Measurements from ENCODE around the gene TNN. TPM values are rescaled to one million over a fixed set of nuclear protein-coding genes. Genes with fewer than 3 reads are reported as not detected.
A peak's percentile ranks its signal among the peaks of the same experiment; 100 is the strongest.

Gene TNN
- total RNA-seq, 2 donors from 2014 or later: not detected

DNA sequence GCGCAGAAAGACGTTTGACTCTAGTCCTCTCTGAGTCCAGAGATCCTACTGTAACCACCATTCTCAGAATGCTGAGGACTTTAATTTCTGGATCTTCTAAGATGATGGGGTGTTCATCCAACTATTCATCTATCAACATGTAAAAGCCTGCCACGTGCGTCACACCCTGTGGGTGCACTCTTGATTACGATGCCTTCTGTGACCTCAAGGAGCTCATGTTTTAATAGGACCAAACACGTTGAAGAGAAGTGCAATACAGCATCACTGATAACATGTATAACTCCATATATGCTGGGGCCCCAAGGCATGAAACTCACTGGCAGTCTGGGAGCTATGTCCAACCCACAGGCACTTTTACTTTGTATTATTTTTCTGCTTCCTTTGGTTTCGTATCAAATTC is 105.9 kb downstream of the TNN start:
- DNase-seq (ENCODE audit: low spot score in 2 of 2): no peak
- H3K36me3 Mint-ChIP-seq: peaks cover 0 to 16% of the 10 kb centered on the region in 2 donors
- H3K27ac Mint-ChIP-seq: peak overlapping the region in 1 of 2 donors; percentile 63
- ATAC-seq: no peak
- no peaks in the 10 kb centered on the region for H3K9me3 Mint-ChIP-seq

DNA sequence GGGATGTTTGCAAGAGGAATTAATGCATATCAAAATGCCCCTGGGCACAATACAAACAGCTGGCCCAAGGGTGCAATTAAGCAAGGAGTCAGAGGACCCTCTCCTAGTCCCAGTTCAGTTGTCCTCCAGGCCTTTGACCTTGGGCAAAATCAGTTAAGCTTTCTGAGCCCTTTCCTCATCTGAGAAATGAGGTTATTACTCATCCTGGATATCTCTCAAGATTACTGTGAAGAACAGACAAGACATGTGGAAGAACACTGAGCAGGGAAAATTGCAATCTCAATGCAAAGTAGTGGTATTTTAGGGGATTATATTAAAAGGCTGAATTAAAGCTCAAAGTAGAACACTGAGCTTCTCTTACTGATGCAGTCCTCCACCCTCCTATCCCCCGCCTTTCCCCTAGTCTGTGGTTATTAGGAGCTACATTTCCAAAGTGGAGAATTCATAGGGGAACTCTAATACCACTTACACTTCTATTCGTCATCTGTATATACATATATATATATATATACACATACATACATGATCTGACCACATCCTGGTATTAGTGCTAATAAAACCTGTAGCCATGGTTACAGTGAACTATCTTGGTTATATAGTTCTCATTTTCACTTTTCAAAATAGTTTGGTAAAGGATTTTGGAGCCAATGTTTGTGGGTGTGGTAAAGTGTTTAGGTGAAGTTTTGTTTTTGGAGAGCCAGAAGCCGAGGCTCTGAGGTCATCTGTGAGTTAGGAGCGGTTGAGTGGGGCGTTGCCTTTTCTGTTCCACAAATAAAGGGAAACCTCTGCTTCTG is 106.9 kb downstream of the TNN start:
- H3K9me3 Mint-ChIP-seq: no peaks in the 10 kb centered on the region
- H3K27ac Mint-ChIP-seq: peak overlapping the region in 1 of 2 donors; percentile 17
- DNase-seq (ENCODE audit: low spot score in 2 of 2) (no peak), ATAC-seq (peak in 1 of 2 donors; percentile 55)
- peaks cover 0 to 16% of the 10 kb centered on the region in 2 donors for H3K36me3 Mint-ChIP-seq

DNA sequence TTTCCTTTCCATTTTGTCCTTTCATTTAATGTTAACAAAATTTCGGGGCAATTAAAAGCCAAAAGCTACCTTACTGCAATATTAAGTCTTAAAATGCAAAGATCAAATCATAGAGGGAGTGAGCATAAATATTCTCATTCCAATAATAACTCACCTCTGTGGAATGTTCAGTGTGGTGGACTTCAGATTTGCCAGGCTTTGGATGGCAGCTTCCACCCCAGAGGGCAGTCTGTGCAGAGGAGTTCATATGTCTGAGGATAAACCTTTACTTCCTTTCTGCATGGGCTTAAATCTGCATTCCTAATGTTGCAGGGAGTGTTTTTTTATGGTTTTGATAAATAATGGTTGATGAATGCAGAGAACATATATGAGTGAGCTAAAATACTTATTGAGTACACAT is 108.6 kb downstream of the TNN start:
- no peak for ATAC-seq
- H3K27ac Mint-ChIP-seq: no peak overlapping the region
- peaks cover 0 to 2% of the 10 kb centered on the region in 2 donors for H3K9me3 Mint-ChIP-seq
- H3K36me3 Mint-ChIP-seq: peaks cover 0 to 19% of the 10 kb centered on the region in 2 donors
- no peak for DNase-seq (ENCODE audit: low spot score in 2 of 2)

DNA sequence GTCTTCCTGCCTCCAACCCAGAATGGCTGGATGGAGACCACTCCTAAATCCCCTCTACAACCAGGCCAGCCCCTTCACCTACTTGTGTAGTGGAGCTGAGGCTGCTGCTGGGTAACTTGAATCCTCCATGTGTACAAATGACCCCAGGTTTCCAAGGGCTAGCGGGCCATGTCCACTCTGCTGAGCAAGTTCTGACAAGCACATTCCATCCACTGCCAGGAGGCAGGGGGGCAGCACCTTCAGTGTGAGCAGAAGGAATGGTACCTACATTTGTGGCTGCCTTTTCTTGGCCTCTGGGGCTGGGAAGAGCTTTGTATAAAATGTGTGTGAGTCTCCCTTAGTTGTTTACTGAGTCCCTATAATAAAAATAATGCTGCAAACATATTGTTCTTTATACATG is 110.4 kb downstream of the TNN start:
- Mint-ChIP-seq H3K27ac (no peak overlapping the region), H3K36me3 (peaks cover 0 to 29% of the 10 kb centered on the region in 2 donors), H3K9me3 (peaks cover 0 to 6% of the 10 kb centered on the region in 2 donors)
- DNase-seq (ENCODE audit: low spot score in 2 of 2) (no peak), ATAC-seq (no peak)

DNA sequence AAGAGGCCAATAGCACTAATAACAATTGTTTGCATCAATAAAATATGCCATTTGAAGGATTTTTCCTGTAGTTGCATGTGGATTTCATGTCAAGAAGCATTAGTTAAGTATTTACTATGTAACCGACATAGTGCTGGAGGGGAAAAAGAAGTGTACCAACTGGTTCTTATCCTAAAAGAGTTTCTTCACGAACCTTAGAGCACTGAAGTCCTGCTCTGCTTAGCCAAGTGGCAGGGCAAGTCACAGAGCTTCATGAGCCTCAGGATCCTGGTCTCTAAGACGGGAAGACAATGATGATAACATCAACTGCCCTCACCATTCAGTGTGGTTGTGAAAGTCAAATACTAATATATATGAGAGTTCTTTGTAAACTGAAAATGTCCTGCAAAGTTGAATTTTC is 110.8 kb downstream of the TNN start:
- no peak for ATAC-seq
- Mint-ChIP-seq H3K36me3 (peaks cover 0 to 33% of the 10 kb centered on the region in 2 donors), H3K27ac (no peak overlapping the region)

DNA sequence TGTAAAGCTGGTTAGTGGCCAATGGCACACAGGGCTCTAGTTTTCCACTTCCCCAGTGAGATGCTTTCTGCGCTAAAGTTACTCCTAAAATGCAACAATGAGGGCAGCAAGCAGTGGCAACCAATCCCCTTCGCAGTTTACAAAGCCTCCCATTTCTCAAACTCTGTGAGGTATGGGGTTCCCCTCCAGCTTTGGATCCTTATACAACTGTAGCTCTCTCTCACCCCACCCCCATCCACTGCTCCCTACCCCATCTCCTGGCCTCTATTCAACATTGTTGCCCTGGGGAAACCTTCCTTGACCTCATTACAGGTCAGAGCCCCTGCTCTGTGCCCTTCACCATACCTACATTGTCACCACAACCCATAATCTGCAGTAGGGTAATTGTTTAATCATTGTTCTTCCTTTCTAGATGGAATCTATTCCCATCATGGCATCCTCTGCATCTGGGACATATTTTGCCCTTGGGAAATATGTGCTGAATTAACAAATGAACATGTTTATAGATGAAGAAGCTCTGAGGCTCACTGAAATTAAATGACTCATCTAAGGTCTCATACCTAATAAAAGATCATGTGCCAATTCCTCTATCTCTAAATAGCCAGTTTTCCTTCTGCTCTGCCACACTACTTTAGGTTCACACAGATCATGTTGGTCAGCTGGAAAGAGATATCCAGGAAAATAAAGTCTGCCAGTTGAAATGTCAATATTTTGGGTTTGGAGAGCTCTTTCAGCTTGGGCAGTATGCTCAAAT is 112.4 kb downstream of the TNN start:
- H3K27ac Mint-ChIP-seq: peak overlapping the region in 1 of 2 donors; percentile 22
- H3K9me3 Mint-ChIP-seq: peaks cover 0 to 6% of the 10 kb centered on the region in 2 donors
- no peak for DNase-seq (ENCODE audit: low spot score in 2 of 2)
- ATAC-seq: no peak
- peaks cover 0 to 34% of the 10 kb centered on the region in 2 donors for H3K36me3 Mint-ChIP-seq

More for the DNA sequence above, 110.8 kb downstream of the TNN start:
- peaks cover 0 to 6% of the 10 kb centered on the region in 2 donors for H3K9me3 Mint-ChIP-seq
- DNase-seq (ENCODE audit: low spot score in 2 of 2): no peak

DNA sequence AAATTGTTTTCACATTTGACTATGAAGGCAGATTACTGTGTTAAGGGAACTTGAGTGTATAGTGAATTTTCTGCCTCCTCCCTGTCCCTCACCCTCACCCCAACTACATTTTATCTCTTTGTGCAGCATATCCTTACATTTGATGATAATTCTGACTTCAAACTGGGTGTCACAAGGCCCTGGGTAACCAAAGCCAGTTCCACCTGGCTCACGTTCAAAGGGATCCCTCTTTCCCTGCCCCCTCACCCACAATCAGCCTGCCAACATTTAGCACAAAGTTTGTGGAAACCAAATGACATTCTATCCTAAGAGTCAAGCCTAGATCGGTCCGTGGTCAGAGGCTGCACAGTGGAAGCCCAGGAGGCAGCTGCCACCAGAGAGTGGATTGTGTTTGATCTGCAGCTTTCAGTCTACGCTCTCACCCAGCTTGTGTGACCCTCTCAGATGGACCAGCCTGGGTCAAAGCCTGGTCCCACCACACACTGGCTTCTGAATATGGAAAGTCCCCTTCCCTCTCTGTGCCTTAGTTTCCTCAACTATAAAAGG is 114.6 kb downstream of the TNN start:
- no peak overlapping the region for H3K27ac Mint-ChIP-seq
- ATAC-seq: no peak
- H3K9me3 Mint-ChIP-seq: peaks cover 0 to 6% of the 10 kb centered on the region in 2 donors
- no peak for DNase-seq (ENCODE audit: low spot score in 2 of 2)
- peaks cover 5 to 43% of the 10 kb centered on the region in 2 donors for H3K36me3 Mint-ChIP-seq

DNA sequence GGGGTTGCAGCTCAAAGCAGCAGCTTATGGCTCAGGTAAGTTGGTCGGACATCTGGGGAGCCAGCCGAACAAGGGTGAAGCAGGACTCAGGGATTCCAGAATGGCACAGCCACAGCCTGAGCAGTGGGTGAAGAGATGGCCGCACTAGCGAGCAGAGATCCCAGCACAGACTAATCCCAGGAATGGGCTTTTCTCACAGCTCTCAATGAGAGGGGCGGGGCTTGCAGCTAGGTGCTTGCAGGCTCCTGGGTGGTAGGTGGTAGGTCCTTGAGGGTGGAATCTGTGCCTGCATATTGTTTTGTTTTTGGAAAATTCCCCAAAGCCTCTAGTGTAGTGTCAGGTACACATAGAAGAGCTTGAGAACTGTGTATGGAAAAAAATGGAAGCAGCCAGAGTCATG is 116.0 kb downstream of the TNN start:
- DNase-seq (ENCODE audit: low spot score in 2 of 2) (no peak), ATAC-seq (no peak)
- Mint-ChIP-seq H3K36me3 (peaks cover 14 to 49% of the 10 kb centered on the region in 2 donors), H3K27ac (peak overlapping the region in 1 of 2 donors; percentile 37), H3K9me3 (peaks cover 0 to 6% of the 10 kb centered on the region in 2 donors)

DNA sequence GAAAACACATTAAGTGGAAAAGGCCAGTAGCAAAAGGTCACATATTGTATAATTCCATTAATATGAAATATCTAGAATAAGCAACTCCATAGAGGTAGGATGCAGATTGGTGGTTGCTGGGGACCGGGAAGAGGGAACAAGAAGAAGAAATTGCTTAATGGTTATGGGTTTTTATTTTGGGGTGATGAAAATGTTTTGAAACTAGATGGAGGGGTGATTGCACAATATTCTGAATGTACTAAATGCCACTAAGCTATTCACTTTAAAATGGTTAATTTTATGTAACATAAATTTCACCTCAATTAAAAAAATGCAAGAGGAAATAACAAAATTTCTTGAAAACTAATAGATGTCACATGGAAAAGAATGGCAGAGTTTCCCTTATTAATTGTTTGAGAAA is 118.3 kb downstream of the TNN start:
- ATAC-seq (no peak), DNase-seq (ENCODE audit: low spot score in 2 of 2) (no peak)
- no peak overlapping the region for H3K27ac Mint-ChIP-seq
- H3K9me3 Mint-ChIP-seq: peaks cover 0 to 6% of the 10 kb centered on the region in 2 donors
- peaks cover 29 to 54% of the 10 kb centered on the region in 2 donors for H3K36me3 Mint-ChIP-seq

DNA sequence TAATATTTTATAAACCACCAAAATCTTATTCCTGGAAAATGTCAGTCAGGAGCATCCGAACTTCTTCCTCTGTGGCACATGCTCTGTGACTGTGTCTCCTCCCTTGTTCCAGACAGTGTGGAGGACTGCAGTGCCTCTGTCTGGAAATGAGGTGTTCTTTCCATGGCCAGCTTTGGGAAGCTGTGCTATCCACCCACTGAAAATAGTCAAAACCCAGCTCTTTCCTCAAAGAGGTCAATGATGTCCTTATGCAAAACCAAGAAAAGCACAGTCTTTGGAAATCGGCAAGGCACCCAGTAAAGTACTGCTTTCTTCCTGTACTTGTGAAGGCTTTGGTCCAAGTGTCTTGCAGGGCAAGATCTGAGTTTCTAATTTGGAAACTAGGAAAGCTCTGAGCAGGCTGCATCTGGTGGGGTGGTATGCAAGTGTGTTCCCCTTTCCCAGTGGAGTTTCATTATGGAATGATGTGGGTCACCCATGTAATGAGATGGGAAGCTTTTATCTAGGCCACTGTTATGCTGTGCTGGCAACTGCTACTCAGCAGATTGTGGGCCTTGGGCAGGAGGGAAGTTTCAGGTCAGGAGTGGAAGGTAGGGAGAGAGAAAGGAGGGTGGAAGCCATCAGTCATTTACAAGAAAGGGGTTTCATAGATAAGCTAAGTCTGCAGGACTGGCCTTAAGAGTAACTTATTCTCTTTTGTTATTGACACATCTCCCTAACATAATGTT is 119.0 kb downstream of the TNN start:
- no peak for ATAC-seq
- DNase-seq (ENCODE audit: low spot score in 2 of 2): no peak
- Mint-ChIP-seq H3K27ac (peak overlapping the region in 1 of 2 donors; percentile 69), H3K9me3 (peaks cover 0 to under 1% of the 10 kb centered on the region in 2 donors), H3K36me3 (peaks cover 36 to 53% of the 10 kb centered on the region in 2 donors)

DNA sequence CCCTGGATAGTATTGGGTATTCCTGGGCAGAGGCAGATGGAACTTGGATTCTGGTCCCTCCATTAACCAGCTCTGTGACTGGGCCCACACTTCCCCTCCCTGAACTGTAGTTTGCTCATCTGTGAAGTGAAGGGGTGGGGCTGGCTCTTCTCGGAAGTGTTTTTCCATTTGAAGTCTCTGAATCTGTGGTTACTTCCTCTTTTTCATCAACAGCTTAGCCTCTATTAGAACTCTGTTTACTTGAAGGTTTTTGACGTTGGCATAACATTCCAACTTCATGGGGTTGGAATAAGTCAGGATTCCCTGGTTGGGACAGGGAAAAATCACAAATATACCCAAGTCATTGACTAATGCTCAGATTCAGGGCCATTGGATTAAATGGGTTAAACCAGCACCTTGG is 121.3 kb downstream of the TNN start:
- peaks cover 43 to 49% of the 10 kb centered on the region in 2 donors for H3K36me3 Mint-ChIP-seq
- H3K9me3 Mint-ChIP-seq: no peaks in the 10 kb centered on the region
- peak; percentile 52 to 53 for ATAC-seq
- DNase-seq (ENCODE audit: low spot score in 2 of 2): peak in 1 of 2 donors; percentile 52
- H3K27ac Mint-ChIP-seq: peak overlapping the region; percentile 94 to 96

DNA sequence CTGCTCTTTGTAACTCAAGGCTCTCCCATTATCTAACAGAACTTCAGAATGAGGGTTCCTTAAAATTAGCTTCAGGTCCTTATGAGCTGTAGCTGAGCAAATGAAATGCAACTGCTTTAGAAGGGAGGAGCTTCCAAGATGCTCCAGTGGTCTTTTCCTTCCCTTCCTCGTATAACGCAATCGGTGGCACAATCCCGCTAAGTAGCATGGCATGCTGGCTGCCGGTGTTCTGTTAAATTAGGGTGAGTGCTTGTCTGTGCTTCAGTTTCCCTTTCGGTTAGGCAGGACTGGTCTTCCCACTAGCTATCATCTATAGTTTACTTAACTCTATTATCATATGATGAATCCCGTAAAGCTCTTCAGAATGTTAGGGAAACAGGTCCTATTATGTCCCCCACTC is 124.0 kb downstream of the TNN start:
- ATAC-seq: peak; percentile 26 to 42
- no peaks in the 10 kb centered on the region for H3K9me3 Mint-ChIP-seq
- DNase-seq (ENCODE audit: low spot score in 2 of 2): no peak
- peak overlapping the region; percentile 79 to 94 for H3K27ac Mint-ChIP-seq
- H3K36me3 Mint-ChIP-seq: peaks cover 38 to 39% of the 10 kb centered on the region in 2 donors

DNA sequence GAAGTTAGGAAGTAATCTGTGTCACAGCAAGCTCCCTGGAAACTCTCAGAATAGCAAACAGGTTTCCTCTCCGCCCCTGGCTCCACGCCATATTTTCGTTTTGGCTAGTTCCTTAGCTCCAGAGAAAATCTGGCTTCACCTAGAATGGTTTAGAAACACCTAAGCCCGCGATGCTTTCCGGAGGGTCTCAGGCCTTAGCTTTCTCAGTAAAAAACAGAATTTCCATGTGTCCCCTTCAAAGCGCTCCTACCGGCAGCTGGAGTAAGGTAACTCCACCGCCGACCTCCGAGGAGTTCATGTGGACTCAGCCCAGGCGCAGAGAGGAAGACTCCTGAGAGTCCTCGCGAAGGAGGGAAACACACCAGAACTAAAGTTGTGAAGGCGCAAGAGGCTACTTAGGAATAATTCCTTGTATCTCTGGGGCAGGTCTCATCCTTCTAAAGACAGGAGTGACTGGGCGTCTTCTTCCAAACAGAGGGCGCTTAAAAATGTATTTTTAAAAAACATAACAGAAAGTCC is 124.5 kb downstream of the TNN start:
- no peaks in the 10 kb centered on the region for H3K9me3 Mint-ChIP-seq
- DNase-seq (ENCODE audit: low spot score in 2 of 2): peak in 1 of 2 donors; percentile 45
- ATAC-seq: peak; percentile 30 to 47
- peaks cover 33 to 39% of the 10 kb centered on the region in 2 donors for H3K36me3 Mint-ChIP-seq
- peak overlapping the region; percentile 79 to 94 for H3K27ac Mint-ChIP-seq

DNA sequence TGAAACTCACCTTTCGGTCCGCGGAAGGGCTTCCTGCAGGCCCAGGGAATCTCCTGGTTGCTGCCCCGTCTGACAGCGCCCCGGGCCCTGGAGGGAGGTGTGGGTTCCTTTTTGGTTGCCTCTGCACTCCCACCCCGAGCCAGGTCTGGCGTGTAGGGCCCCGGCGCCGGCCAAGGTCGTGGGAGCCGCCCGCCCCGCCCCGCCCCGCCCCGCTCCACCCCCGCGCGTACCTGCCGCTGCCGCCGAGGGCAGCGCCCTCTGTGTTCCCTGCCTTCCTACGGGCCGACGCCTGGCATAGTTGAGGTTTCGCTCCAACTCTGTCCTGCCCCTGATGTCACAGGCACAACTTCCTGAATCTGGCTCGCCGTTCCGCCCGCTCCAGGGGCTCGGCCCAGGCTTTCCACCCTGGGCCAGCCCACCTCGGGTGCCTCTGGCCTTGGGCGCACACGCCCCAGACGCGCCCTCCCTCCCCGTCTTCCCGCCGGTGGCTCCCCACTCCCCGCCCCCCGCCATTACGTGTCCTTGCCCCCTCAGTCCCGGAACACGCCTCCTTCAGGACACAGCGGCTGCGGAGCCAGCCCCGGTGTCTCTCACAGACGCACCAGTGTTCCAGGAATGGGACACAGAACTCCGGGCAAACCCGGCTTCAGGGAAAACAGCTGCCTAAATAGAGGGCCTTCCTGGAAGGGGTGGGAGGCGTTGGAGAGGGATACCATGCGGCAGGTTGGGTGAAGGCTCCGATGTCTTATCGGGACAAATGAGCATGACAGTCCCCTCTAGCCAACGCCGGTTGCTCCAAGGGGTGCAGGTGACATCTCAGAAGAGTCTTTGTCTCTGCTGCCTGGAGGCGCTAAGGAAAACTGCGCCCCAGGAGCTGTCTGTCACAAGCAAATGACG is 125.2 kb downstream of the TNN start, which contains the start of gene KIAA0040:
Gene KIAA0040, minus strand, starts transcription at position 147 of the 897 bp plus-strand sequence. CDS start 31,763 bp downstream, outside the sequence.
- ATAC-seq (peak; percentile 75 to 77), DNase-seq (ENCODE audit: low spot score in 2 of 2) (peak; percentile 66 to 80)
- Mint-ChIP-seq H3K27ac (peak within 1 kb of the TSS; percentile 79 to 94), H3K9me3 (no peaks in the 10 kb centered on the region), H3K36me3 (peaks cover 26 to 35% of the 10 kb centered on the region in 2 donors)

DNA sequence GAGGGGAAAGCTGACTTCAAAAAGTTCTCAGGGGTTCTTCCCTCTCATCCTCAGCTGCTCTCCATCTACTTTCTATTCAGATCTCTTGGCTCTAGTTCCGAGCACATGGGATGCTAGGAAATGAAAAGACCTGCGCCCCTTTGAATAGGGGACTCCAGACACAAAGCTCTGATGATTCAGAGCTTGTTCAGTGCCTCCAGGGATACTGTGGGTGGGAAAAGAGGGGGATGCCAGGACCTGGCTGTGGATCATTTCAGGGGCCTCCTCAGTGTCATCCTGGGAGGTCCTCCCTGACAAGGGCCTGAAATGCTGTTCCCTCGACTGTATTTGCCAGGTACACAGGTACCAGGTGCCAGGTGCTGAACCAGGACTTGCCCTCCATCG is 125.9 kb downstream of the TNN start:
- Mint-ChIP-seq H3K9me3 (no peaks in the 10 kb centered on the region), H3K36me3 (peaks cover 19 to 30% of the 10 kb centered on the region in 2 donors), H3K27ac (peak overlapping the region in 1 of 2 donors; percentile 94)
- DNase-seq (ENCODE audit: low spot score in 2 of 2) (no peak), ATAC-seq (no peak)

Data from activated naive CD4-positive, alpha-beta T cell treated with anti-CD3 and anti-CD28 coated beads, Interleukin-2, amount 50 U/mL, for 72 hours (primary cell).